Spinal cord (tissue), 10 donors: ENCODE measurements around the gene ZSCAN18. TPM values are rescaled to one million over a fixed set of nuclear protein-coding genes. Genes with fewer than 3 reads are reported as not detected.

Experiments used
- DNase-seq, 6 donors: peaks; one replicate each; pipeline versions ENCODE4 v3.0.0 to v3.0.0-alpha.2; 2013 to 2015; ENCODE audit warnings: low spot score in 6 of 6, low read depth in 4 of 6
- H3K27ac ChIP-seq: one replicate; pipeline ENCODE4 v1.5.1; 2013; ENCODE audit warnings: low read depth, low read length, control low read depth
- H3K27me3 ChIP-seq: one replicate; pipeline ENCODE4 v1.6.1; 2013; ENCODE audit warnings: low read length; ENCODE audit not compliant: control insufficient read depth, insufficient read depth
- H3K36me3 ChIP-seq: one replicate; pipeline ENCODE4 v1.6.1; 2013; ENCODE audit warnings: low read length; ENCODE audit not compliant: control insufficient read depth, insufficient read depth
- H3K4me1 ChIP-seq: one replicate; pipeline ENCODE4 v1.6.1; 2013; ENCODE audit warnings: low read length; ENCODE audit not compliant: control insufficient read depth, insufficient read depth
- H3K4me3 ChIP-seq: one replicate; pipeline ENCODE4 v1.5.1; 2013; ENCODE audit warnings: low read depth, low read length, control low read depth
- H3K9me3 ChIP-seq: one replicate; pipeline ENCODE4 v1.6.1; 2013; ENCODE audit warnings: low read length; ENCODE audit not compliant: control insufficient read depth, insufficient read depth
- WGBS: methylation state at CpG from one replicate; pipeline ENCODE4 v1.1.5; 2013; ENCODE audit warnings: missing lambda C conversion rate; ENCODE audit not compliant: insufficient coverage; 5-methylcytosine and 5-hydroxymethylcytosine counted together
- polyA plus RNA-seq, 2 donors: library from polyadenylated mRNA; unstranded; fragments of 120-200 nt; gene quantifications; one replicate each; pipeline ENCODE4 v1.2.1, GENCODE V29; 2013; ENCODE audit not compliant: insufficient read length in 2 of 2
- total RNA-seq, 2 donors: library from RNA; depleted of rRNA in 1 of 2; stranded (reverse); fragments of 120-200 nt in 1 of 2; fragments of >200 nt in 1 of 2; gene quantifications; one replicate each; pipeline versions ENCODE4 v1.2.3 to v1.2.4, GENCODE V29; 2013 to 2014
- donor health status: healthy.

Gene ZSCAN18
- total and polyA plus RNA-seq, 4 donors = 81.2 to 151 (median 120) TPM

- DNase-seq = no peak
- Histone ChIP-seq H3K27ac (no peak overlapping the region), H3K4me3 (no peak overlapping the region), H3K36me3 (peaks cover 23% of the 10 kb centered on the region), H3K9me3 (no peaks in the 10 kb centered on the region), H3K27me3 (no peaks in the 10 kb centered on the region), H3K4me1 (peaks cover 28% of the 10 kb centered on the region)
- WGBS = no CpG with 5 or more reads among the region's 8 CpGs
Measured at GRCh38 chr19:58035863-58036262, 62.2 kb downstream of the ZSCAN18 start.

GRCh38 chr19:58034477-58034793, 63.6 kb downstream of the ZSCAN18 start:
- H3K36me3 ChIP-seq = peaks cover 13% of the 10 kb centered on the region
- no peaks in the 10 kb centered on the region for H3K27me3 ChIP-seq
- peak overlapping the region; percentile 73 for H3K27ac ChIP-seq
- peaks cover 28% of the 10 kb centered on the region for H3K4me1 ChIP-seq
- under 1% methylated on average over 17 of the region's 20 CpGs for WGBS
- no peaks in the 10 kb centered on the region for H3K9me3 ChIP-seq
- peak in 2 of 6 donors; percentile 37 to 39 for DNase-seq
- H3K4me3 ChIP-seq = peak overlapping the region; percentile 55

Other genes with a start within 250 kb of the ZSCAN18 start
- gene ZNF587, start 248.4 kb downstream of the ZSCAN18 start, total RNA-seq = 10 to 100 TPM; 29.8 to 32.2 TPM
- gene ZNF587, start 248.4 kb downstream of the ZSCAN18 start, polyA plus RNA-seq = 10 to 100 TPM; 20.4 to 33.5 TPM
- gene ZNF814, start 209.2 kb downstream of the ZSCAN18 start, total RNA-seq = 10 to 100 TPM; 17.5 to 25.9 TPM
- 10 to 100 TPM; 40.3 to 61.5 TPM for gene ZNF814, start 209.2 kb downstream of the ZSCAN18 start, polyA plus RNA-seq
- gene ZNF417, start 181.6 kb downstream of the ZSCAN18 start, total RNA-seq = 10 to 100 TPM; 29.0 to 35.6 TPM
- gene ZNF417, start 181.6 kb downstream of the ZSCAN18 start, polyA plus RNA-seq = 10 to 100 TPM; 19.5 to 35.6 TPM
- gene ZNF418, start 162.8 kb downstream of the ZSCAN18 start, total RNA-seq = 10 to 100 TPM; 27.4 to 28.7 TPM
- 10 to 100 TPM; 23.9 to 32.9 TPM for gene ZNF418, start 162.8 kb downstream of the ZSCAN18 start, polyA plus RNA-seq
- gene ZNF256, start 150.5 kb downstream of the ZSCAN18 start, total RNA-seq = 10 to 100 TPM; 11.1 to 12.3 TPM
- gene ZNF256, start 150.5 kb downstream of the ZSCAN18 start, polyA plus RNA-seq = 1 to 10 TPM; 7.4 to 8.9 TPM
- 1 to 10 TPM in 1 of 2 donors, under 1 TPM in 1; 0.40 to 1.9 TPM for gene C19orf18, start 123.7 kb downstream of the ZSCAN18 start, total RNA-seq
- gene C19orf18, start 123.7 kb downstream of the ZSCAN18 start, polyA plus RNA-seq = 1 to 10 TPM; 1.1 to 4.8 TPM
- gene ZNF606, start 95.4 kb downstream of the ZSCAN18 start, total RNA-seq = 10 to 100 TPM; 33.3 to 39.3 TPM
- gene ZNF606, start 95.4 kb downstream of the ZSCAN18 start, polyA plus RNA-seq = 10 to 100 TPM; 23.2 to 25.1 TPM
- gene ZSCAN1, start 64.2 kb downstream of the ZSCAN18 start, total RNA-seq = 1 to 10 TPM in 1 of 2 donors, under 1 TPM in 1; 0.79 to 3.0 TPM
- gene ZSCAN1, start 64.2 kb downstream of the ZSCAN18 start, polyA plus RNA-seq = 10 to 100 TPM; 12.9 to 14.9 TPM
- 10 to 100 TPM; 10.8 to 21.4 TPM for gene ZNF135, start 38.9 kb downstream of the ZSCAN18 start, total RNA-seq
- gene ZNF135, start 38.9 kb downstream of the ZSCAN18 start, polyA plus RNA-seq = 10 to 100 TPM; 15.1 to 26.1 TPM
- gene ZNF329, start 52.6 kb upstream of the ZSCAN18 start, total RNA-seq = 10 to 100 TPM; 30.9 to 34.5 TPM
- gene ZNF329, start 52.6 kb upstream of the ZSCAN18 start, polyA plus RNA-seq = 10 to 100 TPM; 19.8 to 21.2 TPM
- 10 to 100 TPM; 18.8 to 25.0 TPM for gene ZNF274, start 84.8 kb upstream of the ZSCAN18 start, total RNA-seq
- 10 to 100 TPM; 23.0 to 28.5 TPM for gene ZNF274, start 84.8 kb upstream of the ZSCAN18 start, polyA plus RNA-seq
- 10 to 100 TPM; 46.3 to 52.6 TPM for gene ZNF544, start 130.7 kb upstream of the ZSCAN18 start, total RNA-seq
- gene ZNF544, start 130.7 kb upstream of the ZSCAN18 start, polyA plus RNA-seq = 10 to 100 TPM; 28.9 to 40.4 TPM
- 10 to 100 TPM in 1 of 2 donors, 1 to 10 TPM in 1; 9.5 to 12.0 TPM for gene ZNF8, start 180.7 kb upstream of the ZSCAN18 start, total RNA-seq
- gene ZNF8, start 180.7 kb upstream of the ZSCAN18 start, polyA plus RNA-seq = 10 to 100 TPM in 1 of 2 donors, 1 to 10 TPM in 1; 8.2 to 13.9 TPM
- 10 to 100 TPM; 33.9 to 49.3 TPM for gene ERVK3-1, start 207.1 kb upstream of the ZSCAN18 start, total RNA-seq
- gene ERVK3-1, start 207.1 kb upstream of the ZSCAN18 start, polyA plus RNA-seq = 10 to 100 TPM; 65.3 to 68.5 TPM
- 1 to 10 TPM; 2.3 to 3.4 TPM for gene ZSCAN22, start 228.8 kb upstream of the ZSCAN18 start, total RNA-seq
- gene ZSCAN22, start 228.8 kb upstream of the ZSCAN18 start, polyA plus RNA-seq = 1 to 10 TPM; 3.1 to 3.4 TPM